Measurements from ENCODE around the gene AFF1.
"Not testable (repeated sequence)": the region's sequence is repeated elsewhere in the genome, so short reads cannot be mapped to it uniquely, and the experiment has no call there.

Gene AFF1

GRCh38 chr4:86989658-86990057, 54.8 kb downstream of the AFF1 start:
- not testable (repeated sequence) for DNase-seq

DNA sequence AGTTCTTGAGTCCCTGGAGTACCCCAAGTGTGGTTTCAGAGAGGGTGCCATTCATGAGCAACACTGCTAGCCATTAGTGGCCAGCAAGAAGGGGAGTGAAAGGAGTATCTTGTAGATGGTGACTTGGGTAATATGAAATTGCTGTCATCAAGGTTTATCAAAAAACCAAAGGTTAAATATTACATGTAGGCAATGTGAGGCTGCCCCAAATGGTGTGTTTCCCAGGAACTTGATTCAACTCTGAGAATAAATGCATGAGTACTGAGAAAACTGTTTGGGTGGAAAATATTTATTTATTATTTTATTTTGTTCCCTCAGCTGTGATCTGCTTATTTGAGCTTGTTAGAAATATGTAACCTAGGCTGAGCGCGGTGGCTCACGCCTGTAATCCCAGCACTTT, 55.7 kb downstream of the AFF1 start:
- DNase-seq: no peak

- DNase-seq: no peak
These were observed 57.2 kb downstream of the AFF1 start for GRCh38 chr4:86991994-86992393.

- no peak for DNase-seq
These were observed 59.3 kb downstream of the AFF1 start for GRCh38 chr4:86993909-86994681.

DNA sequence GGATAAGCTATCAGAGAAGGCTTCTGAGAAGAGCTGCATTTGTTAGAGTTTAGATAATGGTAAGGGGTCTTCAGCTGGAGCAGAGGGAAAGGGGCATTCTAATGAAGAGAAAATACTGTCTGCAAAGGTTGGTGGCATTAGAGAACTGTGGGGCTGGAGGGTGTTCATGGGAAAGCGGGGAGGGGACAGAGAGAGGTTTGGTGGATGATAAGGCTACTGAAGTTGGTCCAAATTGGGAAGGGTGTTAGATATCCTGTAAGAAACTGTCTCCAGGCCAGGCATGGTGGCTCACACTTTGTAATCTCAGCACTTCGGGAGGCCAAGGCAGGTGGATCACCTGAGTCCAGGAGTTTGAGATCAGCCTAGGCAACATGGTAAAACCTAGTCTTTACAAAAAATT, 59.9 kb downstream of the AFF1 start:
- DNase-seq: no peak

- not testable (repeated sequence) for DNase-seq
These were observed 61.7 kb downstream of the AFF1 start for GRCh38 chr4:86996510-86996909.

GRCh38 chr4:86999136-86999643, 64.4 kb downstream of the AFF1 start:
- no peak for DNase-seq

GRCh38 chr4:87002682-87003043, 67.9 kb downstream of the AFF1 start:
- DNase-seq: no peak

GRCh38 chr4:87003266-87003665, 68.5 kb downstream of the AFF1 start:
- no peak for DNase-seq

DNA sequence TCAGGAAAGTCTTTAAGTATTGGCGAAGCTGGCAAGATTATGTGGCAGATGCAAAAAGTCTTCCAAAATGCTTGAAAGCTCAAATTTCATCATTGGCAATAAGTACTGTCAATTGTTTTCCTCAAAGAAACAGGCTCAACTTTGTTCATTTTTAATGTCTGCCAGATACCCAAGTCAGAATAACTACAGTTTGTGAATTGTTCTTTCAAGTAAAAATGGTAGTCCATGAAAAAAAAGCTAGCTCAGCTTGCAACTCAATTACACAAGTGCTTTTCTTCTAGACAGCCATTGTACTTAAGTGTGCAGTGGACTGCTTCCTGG, 70.5 kb downstream of the AFF1 start:
- no peak for DNase-seq

- no peak for DNase-seq
These were observed 71.0 kb downstream of the AFF1 start for GRCh38 chr4:87005690-87006425.

GRCh38 chr4:87006426-87006675, 71.5 kb downstream of the AFF1 start:
- no peak for DNase-seq

- DNase-seq: peak; percentile 69
These were observed 72.1 kb downstream of the AFF1 start for GRCh38 chr4:87006676-87007527.

- DNase-seq: no peak
These were observed 73.0 kb downstream of the AFF1 start for GRCh38 chr4:87007528-87008446.

GRCh38 chr4:87009095-87009648, 74.4 kb downstream of the AFF1 start:
- DNase-seq: no peak

DNA sequence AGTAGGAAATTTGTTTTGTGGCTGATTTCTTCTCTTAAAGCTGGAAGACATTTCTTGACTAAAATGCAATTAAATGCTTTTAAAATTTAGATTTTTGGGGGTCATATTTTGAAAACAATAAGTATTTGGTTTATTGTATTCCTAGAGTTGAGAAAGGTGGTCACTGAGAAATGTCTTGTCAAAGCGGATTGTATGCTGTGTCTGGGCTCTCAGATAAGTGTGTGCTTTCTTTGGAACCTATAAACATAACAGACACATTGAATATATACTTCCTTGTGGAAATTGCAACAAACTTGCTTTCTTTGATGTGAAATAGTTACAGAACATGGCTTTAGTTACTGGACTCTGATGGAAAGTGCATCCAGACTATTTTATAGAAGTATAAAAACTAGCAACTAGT, 75.4 kb downstream of the AFF1 start:
- DNase-seq: no peak

GRCh38 chr4:87011340-87012034, 76.7 kb downstream of the AFF1 start:
- no peak for DNase-seq

GRCh38 chr4:87012265-87012953, 77.6 kb downstream of the AFF1 start:
- no peak for DNase-seq

GRCh38 chr4:87012954-87013308, 78.1 kb downstream of the AFF1 start:
- DNase-seq: not testable (repeated sequence)

- DNase-seq: no peak
These were observed 79.5 kb downstream of the AFF1 start for GRCh38 chr4:87014284-87014782.

- no peak for DNase-seq
These were observed 80.6 kb downstream of the AFF1 start for GRCh38 chr4:87015416-87015815.
